GM12878 (cell line): Measurements from ENCODE around the gene ENAH. TPM values are rescaled to one million over a fixed set of nuclear protein-coding genes. Genes with fewer than 3 reads are reported as not detected.

Experiments used
- ATAC-seq: fragments of 200-7000 bp; cut with Tn5 transposase; 3 replicates; pipeline ENCODE4 v1.9.1; 2020; ENCODE audit warnings: mild to moderate bottlenecking, moderate library complexity
- BruUV-seq: library from RNA; stranded (reverse); fragments of 400-500 nt; replicated peaks from 2 replicates; lab custom pipeline; 2021; lab: Mats Ljungman, UMichigan
- CTCF ChIA-PET: fragments of 300-600 bp; sonication (Branson Sonifier 250); formaldehyde crosslinking; extraction: SDS; loops from one replicate; lab custom pipeline; 2021; ENCODE audit warnings: inconsistent platforms; lab: Yijun Ruan, JAX
- POLR2A ChIA-PET: fragments of 350-600 bp; formaldehyde crosslinking; extraction: SDS; loops from one replicate; lab custom pipeline; 2021; ENCODE audit warnings: inconsistent platforms; lab: Charles Lee
- RAD21 ChIA-PET: fragments of 300-600 bp; sonication (Branson Sonifier 250); formaldehyde crosslinking; loops from one replicate; lab custom pipeline; 2023; ENCODE audit warnings: antibody characterized with exemption; ENCODE audit not compliant: unreplicated experiment; lab: Charles Lee
- SMC1A ChIA-PET: fragments of 300-600 bp; sonication (Branson Sonifier 250); formaldehyde crosslinking; loops from one replicate; lab custom pipeline; 2023; ENCODE audit not compliant: unreplicated experiment, uncharacterized antibody; lab: Charles Lee
- DNase-seq: peaks from one replicate; pipeline ENCODE4 v3.0.0-alpha.2; 2011; ENCODE audit warnings: low read depth, low spot score
- FAIRE-seq: peaks from 3 replicates; lab custom pipeline; 2011; peaks lifted over from hg19 to GRCh38; lab: Jason Lieb, UNC
- H2AFZ ChIP-seq: 2 replicates; pipeline ENCODE4 v1.6.0; 2011; ENCODE audit warnings: low read depth, low read length, control low read depth; ENCODE audit not compliant: control insufficient read depth
- H3K27ac ChIP-seq: 2 replicates; pipeline ENCODE4 v1.5.1; 2011; ENCODE audit warnings: control low read depth; ENCODE audit not compliant: control insufficient read depth, insufficient read depth
- H3K27me3 ChIP-seq, 2 experiments: replicated peaks in 1 of 2; 2 replicates each; pipeline versions ENCODE4 v1.6.0 to v1.6.1; 2011; ENCODE audit warnings: low read length in 1 of 2; ENCODE audit not compliant: control insufficient read depth in 2 of 2, insufficient read depth in 2 of 2
- H3K36me3 ChIP-seq, 2 experiments: 2 replicates each; pipeline ENCODE4 v1.5.1; 2011; ENCODE audit warnings: low read length in 1 of 2; ENCODE audit not compliant: control insufficient read depth in 2 of 2, insufficient read depth in 2 of 2
- H3K4me1 ChIP-seq: 2 replicates; pipeline ENCODE4 v1.6.1; 2011; ENCODE audit warnings: mild to moderate bottlenecking, low read length, moderate library complexity, mixed read lengths; ENCODE audit not compliant: control insufficient read depth, insufficient read depth
- H3K4me2 ChIP-seq: 2 replicates; pipeline ENCODE4 v1.6.0; 2011; ENCODE audit warnings: control low read depth; ENCODE audit not compliant: control insufficient read depth, insufficient read depth
- H3K4me3 ChIP-seq: fragments of 200-600 bp; sonication (generic); 2 replicates; pipeline ENCODE4 v1.5.1; 2016
- H3K79me2 ChIP-seq: 2 replicates; pipeline ENCODE4 v1.6.0; 2011; ENCODE audit warnings: low read length; ENCODE audit not compliant: control insufficient read depth, insufficient read depth
- H3K9ac ChIP-seq: 2 replicates; pipeline ENCODE4 v1.8.0; 2011; ENCODE audit warnings: low read length, control low read depth, mixed read lengths; ENCODE audit not compliant: control insufficient read depth, insufficient read depth
- H3K9me3 ChIP-seq: replicated peaks from 3 replicates; pipeline ENCODE4 v1.5.1; 2011; ENCODE audit warnings: mild to moderate bottlenecking, low read length; ENCODE audit not compliant: control insufficient read depth, insufficient read depth
- H4K20me1 ChIP-seq: 2 replicates; pipeline ENCODE4 v1.6.0; 2011; ENCODE audit not compliant: control insufficient read depth, insufficient read depth
- BACH1 ChIP-seq: fragments of 450-650 bp; IDR thresholded peaks from 2 replicates; pipeline ENCODE4 v1.6.1; 2017; ENCODE audit warnings: mild to moderate bottlenecking, borderline replicate concordance
- GABPA ChIP-seq: IDR thresholded peaks from 2 replicates; pipeline ENCODE4 v1.6.1; 2014; ENCODE audit warnings: antibody characterized with exemption, low read depth, mild to moderate bottlenecking, inconsistent platforms
- HDAC2 ChIP-seq: fragments of 200-600 bp; sonication (generic); IDR thresholded peaks from 2 replicates; pipeline ENCODE4 v1.6.1; 2017
- HDGF ChIP-seq: fragments of 450-650 bp; IDR thresholded peaks from 2 replicates; pipeline ENCODE4 v1.6.1; 2016; ENCODE audit warnings: antibody characterized with exemption
- IKZF1 ChIP-seq: fragments of 450-650 bp; conservative IDR thresholded peaks from 2 replicates; pipeline ENCODE4 v1.6.1; 2017; ENCODE audit warnings: antibody characterized with exemption, mild to moderate bottlenecking
- NFYA ChIP-seq: IDR thresholded peaks from 2 replicates; pipeline ENCODE4 v1.6.1; 2011; ENCODE audit warnings: low read depth, mild to moderate bottlenecking, low read length, improper control_type of control experiment, borderline replicate concordance
- NR2C2 ChIP-seq: IDR thresholded peaks from 2 replicates; pipeline ENCODE4 v1.6.1; 2011; ENCODE audit warnings: borderline replicate concordance, low read depth; ENCODE audit not compliant: control insufficient read depth, insufficient read length
- PBX3 ChIP-seq: IDR thresholded peaks from 2 replicates; pipeline ENCODE4 v1.6.1; 2011; ENCODE audit warnings: mild to moderate bottlenecking, low read depth, low read length, moderate library complexity; ENCODE audit not compliant: insufficient replicate concordance
- RAD51 ChIP-seq: fragments of 450-650 bp; IDR thresholded peaks from 2 replicates; pipeline ENCODE4 v1.6.1; 2016; ENCODE audit warnings: moderate library complexity, mild to moderate bottlenecking, inconsistent platforms
- RB1 ChIP-seq: fragments of 450-650 bp; formaldehyde crosslinking; IDR thresholded peaks from 2 replicates; pipeline ENCODE4 v1.6.1; 2017; ENCODE audit warnings: mild to moderate bottlenecking, borderline replicate concordance
- ZNF622 ChIP-seq: fragments of 450-650 bp; IDR thresholded peaks from 2 replicates; pipeline ENCODE4 v1.6.1; 2017; ENCODE audit warnings: mild to moderate bottlenecking, inconsistent platforms
- WGBS: methylation state at CpG from one replicate; pipeline ENCODE4 v1.1.6; 2016; ENCODE audit warnings: low lambda C conversion rate; ENCODE audit not compliant: insufficient replicate concordance, insufficient coverage; ENCODE audit errors: missing lambda C conversion rate; 5-methylcytosine and 5-hydroxymethylcytosine counted together
- in situ Hi-C: fragments of 300-500 bp; cut with MboI; formaldehyde crosslinking; loops from 9 replicates; pipeline ENCODE4 v1.14.3; 2018; ENCODE audit warnings: mixed read lengths
- intact Hi-C: fragments of 100-400 bp; cut with micrococcal nuclease; formaldehyde crosslinking; loops from one replicate; pipeline ENCODE4 v1.14.2; 2022; ENCODE audit not compliant: unreplicated experiment
- polyA plus RNA-seq, 11 experiments: library from polyadenylated mRNA; depleted of rRNA in 4 of 11; unstranded in 6 of 11; stranded (reverse) in 5 of 11; fragments of >200 nt; fragmentation: Nextera tagmentation in 4 of 11; fragmentation: Illumina TruSeq in 1 of 11; extraction: Ambion mirVana in 4 of 11; extraction: Trizol in 1 of 11; gene quantifications; 1 replicate in 1 of 11; 2 replicates in 10 of 11; pipeline versions ENCODE4 v1.2.1 to v1.2.3, GENCODE V29; 2011 to 2016; ENCODE audit warnings: inconsistent platforms in 2 of 11, missing spikeins in 2 of 11, low read depth in 1 of 11
- total RNA-seq, 4 experiments: library from RNA; depleted of rRNA in 3 of 4; stranded (reverse); fragments of >200 nt in 3 of 4; fragmentation: Illumina TruSeq in 1 of 4; extraction: Trizol in 1 of 4; gene quantifications; 2 replicates each; pipeline versions ENCODE4 v1.2.1 to v1.2.3, GENCODE V29; 2013 to 2021
- TF ChIP-seq, protein P1 (sequence below), 3 experiments: IDR thresholded peaks in 2 of 3; conservative IDR thresholded peaks in 1 of 3; 2 replicates each; pipeline ENCODE4 v1.5.1; 2011; ENCODE audit warnings: low read depth in 3 of 3, low read length in 3 of 3, mild to moderate bottlenecking in 3 of 3, control low read depth in 2 of 3, moderate library complexity in 2 of 3, inconsistent platforms in 1 of 3, mixed read lengths in 1 of 3; ENCODE audit not compliant: control insufficient read depth in 2 of 3, insufficient read depth in 1 of 3; ENCODE audit errors: extremely low read depth in 1 of 3
- TF ChIP-seq, protein P2 (sequence below): fragments of 450-650 bp; IDR thresholded peaks from 2 replicates; pipeline ENCODE4 v1.6.1; 2017; ENCODE audit warnings: mild to moderate bottlenecking, low read depth, inconsistent platforms; ENCODE audit not compliant: poor library complexity, severe bottlenecking

The ENAH gene
- total and polyA plus RNA-seq, 10 of the 15 experiments (the other 5 are each of a cell fraction or from before 2014, with no cell fraction given), result under 0.01 to 0.62 (median 0.06) TPM; not detected in 5

GRCh38 chr1:225697428-225697827 is 44.5 kb upstream of the ENAH start:
- no peak overlapping the region for H3K9ac ChIP-seq
- no peak overlapping the region for H3K4me3 ChIP-seq
- no peaks in the 10 kb centered on the region for H3K4me1 ChIP-seq
- no TSS peak for BruUV-seq
- RAD21 ChIA-PET, result no interaction called here
- no peaks in the 10 kb centered on the region for H3K36me3 ChIP-seq
- no peak for TF ChIP-seq RAD51
- TF ChIP-seq BACH1, result no peak
- no peak for TF ChIP-seq IKZF1
- no peak for TF ChIP-seq GABPA
- TF ChIP-seq PBX3, result no peak
- TF ChIP-seq, protein P1, sequence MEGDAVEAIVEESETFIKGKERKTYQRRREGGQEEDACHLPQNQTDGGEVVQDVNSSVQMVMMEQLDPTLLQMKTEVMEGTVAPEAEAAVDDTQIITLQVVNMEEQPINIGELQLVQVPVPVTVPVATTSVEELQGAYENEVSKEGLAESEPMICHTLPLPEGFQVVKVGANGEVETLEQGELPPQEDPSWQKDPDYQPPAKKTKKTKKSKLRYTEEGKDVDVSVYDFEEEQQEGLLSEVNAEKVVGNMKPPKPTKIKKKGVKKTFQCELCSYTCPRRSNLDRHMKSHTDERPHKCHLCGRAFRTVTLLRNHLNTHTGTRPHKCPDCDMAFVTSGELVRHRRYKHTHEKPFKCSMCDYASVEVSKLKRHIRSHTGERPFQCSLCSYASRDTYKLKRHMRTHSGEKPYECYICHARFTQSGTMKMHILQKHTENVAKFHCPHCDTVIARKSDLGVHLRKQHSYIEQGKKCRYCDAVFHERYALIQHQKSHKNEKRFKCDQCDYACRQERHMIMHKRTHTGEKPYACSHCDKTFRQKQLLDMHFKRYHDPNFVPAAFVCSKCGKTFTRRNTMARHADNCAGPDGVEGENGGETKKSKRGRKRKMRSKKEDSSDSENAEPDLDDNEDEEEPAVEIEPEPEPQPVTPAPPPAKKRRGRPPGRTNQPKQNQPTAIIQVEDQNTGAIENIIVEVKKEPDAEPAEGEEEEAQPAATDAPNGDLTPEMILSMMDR (IDR thresholded peaks at IDR 0.05 in 2 of 3, conservative IDR thresholded peaks at IDR 0.05 in 1 of 3; ENCODE audit: control insufficient read depth in 2 of 3, extremely low read depth in 1 of 3, insufficient read depth in 1 of 3, low read depth in 3 of 3, low read length in 3 of 3), result no peak
- no peak for TF ChIP-seq RB1
- no peak for TF ChIP-seq HDAC2
- TF ChIP-seq NFYA, result no peak
- TF ChIP-seq NR2C2, result no peak
- TF ChIP-seq, protein P2, sequence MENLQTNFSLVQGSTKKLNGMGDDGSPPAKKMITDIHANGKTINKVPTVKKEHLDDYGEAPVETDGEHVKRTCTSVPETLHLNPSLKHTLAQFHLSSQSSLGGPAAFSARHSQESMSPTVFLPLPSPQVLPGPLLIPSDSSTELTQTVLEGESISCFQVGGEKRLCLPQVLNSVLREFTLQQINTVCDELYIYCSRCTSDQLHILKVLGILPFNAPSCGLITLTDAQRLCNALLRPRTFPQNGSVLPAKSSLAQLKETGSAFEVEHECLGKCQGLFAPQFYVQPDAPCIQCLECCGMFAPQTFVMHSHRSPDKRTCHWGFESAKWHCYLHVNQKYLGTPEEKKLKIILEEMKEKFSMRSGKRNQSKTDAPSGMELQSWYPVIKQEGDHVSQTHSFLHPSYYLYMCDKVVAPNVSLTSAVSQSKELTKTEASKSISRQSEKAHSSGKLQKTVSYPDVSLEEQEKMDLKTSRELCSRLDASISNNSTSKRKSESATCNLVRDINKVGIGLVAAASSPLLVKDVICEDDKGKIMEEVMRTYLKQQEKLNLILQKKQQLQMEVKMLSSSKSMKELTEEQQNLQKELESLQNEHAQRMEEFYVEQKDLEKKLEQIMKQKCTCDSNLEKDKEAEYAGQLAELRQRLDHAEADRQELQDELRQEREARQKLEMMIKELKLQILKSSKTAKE, result no peak
- no peak for TF ChIP-seq HDGF
- TF ChIP-seq ZNF622, result no peak
- TF ChIP-seq, all 136 proteins: peak for 0
- WGBS, result 13% methylated on average over 4 of the region's 4 CpGs
- H3K4me2 ChIP-seq, result no peak overlapping the region
- H3K27ac ChIP-seq, result no peak overlapping the region
- no peak for ATAC-seq
- ChIA-PET POLR2A (no interaction called here), CTCF (no interaction called here), SMC1A (no interaction called here)
- H3K27me3 ChIP-seq, result peaks cover 0 to 4% of the 10 kb centered on the region in 2 experiments; a peak in 1 of 4 replicates
- no peaks in the 10 kb centered on the region for H3K79me2 ChIP-seq
- no peak overlapping the region for H2AFZ ChIP-seq
- intact Hi-C loops, result no loop called here
- in situ Hi-C loops, result no loop called here
- DNase-seq, result no peak
- H3K9me3 ChIP-seq, result no peaks in the 10 kb centered on the region
- peak; percentile 27 for FAIRE-seq
- no peaks in the 10 kb centered on the region for H4K20me1 ChIP-seq
